GM12878 (cell line): ENCODE data around the gene UGT2A1. TPM values are rescaled to one million over a fixed set of nuclear protein-coding genes. Genes with fewer than 3 reads are reported as not detected.

Experiments used
- ATAC-seq: fragments of 200-7000 bp; cut with Tn5 transposase; 3 replicates; pipeline ENCODE4 v1.9.1; 2020; ENCODE audit warnings: mild to moderate bottlenecking, moderate library complexity
- BruUV-seq: library from RNA; stranded (reverse); fragments of 400-500 nt; replicated peaks from 2 replicates; lab custom pipeline; 2021; lab: Mats Ljungman, UMichigan
- CTCF ChIA-PET: fragments of 300-600 bp; sonication (Branson Sonifier 250); formaldehyde crosslinking; extraction: SDS; loops from one replicate; lab custom pipeline; 2021; ENCODE audit warnings: inconsistent platforms; lab: Yijun Ruan, JAX
- POLR2A ChIA-PET: fragments of 350-600 bp; formaldehyde crosslinking; extraction: SDS; loops from one replicate; lab custom pipeline; 2021; ENCODE audit warnings: inconsistent platforms; lab: Charles Lee
- RAD21 ChIA-PET: fragments of 300-600 bp; sonication (Branson Sonifier 250); formaldehyde crosslinking; loops from one replicate; lab custom pipeline; 2023; ENCODE audit warnings: antibody characterized with exemption; ENCODE audit not compliant: unreplicated experiment; lab: Charles Lee
- SMC1A ChIA-PET: fragments of 300-600 bp; sonication (Branson Sonifier 250); formaldehyde crosslinking; loops from one replicate; lab custom pipeline; 2023; ENCODE audit not compliant: unreplicated experiment, uncharacterized antibody; lab: Charles Lee
- DNase-seq: peaks from one replicate; pipeline ENCODE4 v3.0.0-alpha.2; 2011; ENCODE audit warnings: low read depth, low spot score
- FAIRE-seq: peaks from 3 replicates; lab custom pipeline; 2011; peaks lifted over from hg19 to GRCh38; lab: Jason Lieb, UNC
- H2AFZ ChIP-seq: 2 replicates; pipeline ENCODE4 v1.6.0; 2011; ENCODE audit warnings: low read depth, low read length, control low read depth; ENCODE audit not compliant: control insufficient read depth
- H3K27ac ChIP-seq: 2 replicates; pipeline ENCODE4 v1.5.1; 2011; ENCODE audit warnings: control low read depth; ENCODE audit not compliant: control insufficient read depth, insufficient read depth
- H3K27me3 ChIP-seq, 2 experiments: replicated peaks in 1 of 2; 2 replicates each; pipeline versions ENCODE4 v1.6.0 to v1.6.1; 2011; ENCODE audit warnings: low read length in 1 of 2; ENCODE audit not compliant: control insufficient read depth in 2 of 2, insufficient read depth in 2 of 2
- H3K36me3 ChIP-seq, 2 experiments: 2 replicates each; pipeline ENCODE4 v1.5.1; 2011; ENCODE audit warnings: low read length in 1 of 2; ENCODE audit not compliant: control insufficient read depth in 2 of 2, insufficient read depth in 2 of 2
- H3K4me1 ChIP-seq: 2 replicates; pipeline ENCODE4 v1.6.1; 2011; ENCODE audit warnings: mild to moderate bottlenecking, low read length, moderate library complexity, mixed read lengths; ENCODE audit not compliant: control insufficient read depth, insufficient read depth
- H3K4me2 ChIP-seq: 2 replicates; pipeline ENCODE4 v1.6.0; 2011; ENCODE audit warnings: control low read depth; ENCODE audit not compliant: control insufficient read depth, insufficient read depth
- H3K4me3 ChIP-seq: fragments of 200-600 bp; sonication (generic); 2 replicates; pipeline ENCODE4 v1.5.1; 2016
- H3K79me2 ChIP-seq: 2 replicates; pipeline ENCODE4 v1.6.0; 2011; ENCODE audit warnings: low read length; ENCODE audit not compliant: control insufficient read depth, insufficient read depth
- H3K9ac ChIP-seq: 2 replicates; pipeline ENCODE4 v1.8.0; 2011; ENCODE audit warnings: low read length, control low read depth, mixed read lengths; ENCODE audit not compliant: control insufficient read depth, insufficient read depth
- H3K9me3 ChIP-seq: replicated peaks from 3 replicates; pipeline ENCODE4 v1.5.1; 2011; ENCODE audit warnings: mild to moderate bottlenecking, low read length; ENCODE audit not compliant: control insufficient read depth, insufficient read depth
- H4K20me1 ChIP-seq: 2 replicates; pipeline ENCODE4 v1.6.0; 2011; ENCODE audit not compliant: control insufficient read depth, insufficient read depth
- CBX5 ChIP-seq: sonication (generic); IDR thresholded peaks from 2 replicates; pipeline ENCODE4 v1.6.1; 2016; ENCODE audit warnings: low read depth, moderate library complexity, mild to moderate bottlenecking, inconsistent platforms
- CHD4 ChIP-seq: fragments of 200-600 bp; sonication (generic); IDR thresholded peaks from 2 replicates; pipeline ENCODE4 v1.6.1; 2016; ENCODE audit warnings: mild to moderate bottlenecking
- FOXK2 ChIP-seq: fragments of 450-650 bp; IDR thresholded peaks from 2 replicates; pipeline ENCODE4 v1.6.1; 2017; ENCODE audit warnings: mild to moderate bottlenecking, moderate library complexity
- MXI1 ChIP-seq: fragments of 150-350 bp; IDR thresholded peaks from 2 replicates; pipeline ENCODE4 v1.6.1; 2011; ENCODE audit warnings: low read depth, mild to moderate bottlenecking, inconsistent platforms, low read length, improper control_type of control experiment
- NFYB ChIP-seq: IDR thresholded peaks from 2 replicates; pipeline ENCODE4 v1.6.1; 2011; ENCODE audit warnings: low read depth, mild to moderate bottlenecking, low read length, improper control_type of control experiment, moderate library complexity; ENCODE audit not compliant: insufficient read depth
- RELA ChIP-seq: fragments of 450-650 bp; IDR thresholded peaks from 2 replicates; pipeline ENCODE4 v1.8.0; 2014; ENCODE audit warnings: borderline replicate concordance; ENCODE audit not compliant: partially characterized antibody
- TAF1 ChIP-seq: IDR thresholded peaks from 2 replicates; pipeline ENCODE4 v1.6.1; 2011; ENCODE audit warnings: mild to moderate bottlenecking, low read depth, low read length, borderline replicate concordance
- YBX1 ChIP-seq: fragments of 450-650 bp; IDR thresholded peaks from 2 replicates; pipeline ENCODE4 v1.6.1; 2016; ENCODE audit warnings: antibody characterized with exemption
- ZNF217 ChIP-seq: fragments of 450-650 bp; IDR thresholded peaks from 2 replicates; pipeline ENCODE4 v1.6.1; 2017; ENCODE audit warnings: antibody characterized with exemption, mild to moderate bottlenecking
- WGBS: methylation state at CpG from one replicate; pipeline ENCODE4 v1.1.6; 2016; ENCODE audit warnings: low lambda C conversion rate; ENCODE audit not compliant: insufficient replicate concordance, insufficient coverage; ENCODE audit errors: missing lambda C conversion rate; 5-methylcytosine and 5-hydroxymethylcytosine counted together
- in situ Hi-C: fragments of 300-500 bp; cut with MboI; formaldehyde crosslinking; loops from 9 replicates; pipeline ENCODE4 v1.14.3; 2018; ENCODE audit warnings: mixed read lengths
- intact Hi-C: fragments of 100-400 bp; cut with micrococcal nuclease; formaldehyde crosslinking; loops from one replicate; pipeline ENCODE4 v1.14.2; 2022; ENCODE audit not compliant: unreplicated experiment
- polyA plus RNA-seq, 11 experiments: library from polyadenylated mRNA; depleted of rRNA in 4 of 11; unstranded in 6 of 11; stranded (reverse) in 5 of 11; fragments of >200 nt; fragmentation: Nextera tagmentation in 4 of 11; fragmentation: Illumina TruSeq in 1 of 11; extraction: Ambion mirVana in 4 of 11; extraction: Trizol in 1 of 11; gene quantifications; 1 replicate in 1 of 11; 2 replicates in 10 of 11; pipeline versions ENCODE4 v1.2.1 to v1.2.3, GENCODE V29; 2011 to 2016; ENCODE audit warnings: inconsistent platforms in 2 of 11, missing spikeins in 2 of 11, low read depth in 1 of 11
- total RNA-seq, 4 experiments: library from RNA; depleted of rRNA in 3 of 4; stranded (reverse); fragments of >200 nt in 3 of 4; fragmentation: Illumina TruSeq in 1 of 4; extraction: Trizol in 1 of 4; gene quantifications; 2 replicates each; pipeline versions ENCODE4 v1.2.1 to v1.2.3, GENCODE V29; 2013 to 2021
- TF ChIP-seq, protein P1 (sequence below): fragments of 450-650 bp; IDR thresholded peaks from 2 replicates; pipeline ENCODE4 v1.6.1; 2016; ENCODE audit warnings: mild to moderate bottlenecking
- TF ChIP-seq, protein P2 (sequence below): IDR thresholded peaks from 2 replicates; pipeline ENCODE4 v1.6.1; 2012; ENCODE audit warnings: mild to moderate bottlenecking, low read depth, low read length

UGT2A1 gene
- total and polyA plus RNA-seq, 10 of the 15 experiments (the other 5 are each of a cell fraction or from before 2014, with no cell fraction given) = 0.04 to 0.50 (median 0.08) TPM; not detected in 5

DNA sequence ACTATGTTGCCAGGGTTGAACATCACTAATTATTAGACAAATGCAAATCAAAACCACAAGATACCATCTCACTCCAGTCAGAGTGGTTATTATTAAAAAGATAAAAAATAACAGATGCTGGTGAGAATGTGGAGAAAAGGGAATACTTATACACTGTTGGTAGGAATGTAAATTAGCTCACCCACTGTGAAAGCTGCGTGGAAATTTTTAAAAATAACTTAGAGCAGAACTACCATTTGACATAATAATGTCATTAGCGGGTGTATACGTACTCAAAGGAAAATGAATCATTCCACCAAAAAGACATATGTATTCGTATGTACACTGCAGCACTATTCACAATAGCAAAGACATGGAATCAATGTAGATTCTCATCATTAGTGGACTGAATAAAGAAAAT is 48.6 kb upstream of the UGT2A1 start (continued):
- TF ChIP-seq CBX5 = no peak

DNA sequence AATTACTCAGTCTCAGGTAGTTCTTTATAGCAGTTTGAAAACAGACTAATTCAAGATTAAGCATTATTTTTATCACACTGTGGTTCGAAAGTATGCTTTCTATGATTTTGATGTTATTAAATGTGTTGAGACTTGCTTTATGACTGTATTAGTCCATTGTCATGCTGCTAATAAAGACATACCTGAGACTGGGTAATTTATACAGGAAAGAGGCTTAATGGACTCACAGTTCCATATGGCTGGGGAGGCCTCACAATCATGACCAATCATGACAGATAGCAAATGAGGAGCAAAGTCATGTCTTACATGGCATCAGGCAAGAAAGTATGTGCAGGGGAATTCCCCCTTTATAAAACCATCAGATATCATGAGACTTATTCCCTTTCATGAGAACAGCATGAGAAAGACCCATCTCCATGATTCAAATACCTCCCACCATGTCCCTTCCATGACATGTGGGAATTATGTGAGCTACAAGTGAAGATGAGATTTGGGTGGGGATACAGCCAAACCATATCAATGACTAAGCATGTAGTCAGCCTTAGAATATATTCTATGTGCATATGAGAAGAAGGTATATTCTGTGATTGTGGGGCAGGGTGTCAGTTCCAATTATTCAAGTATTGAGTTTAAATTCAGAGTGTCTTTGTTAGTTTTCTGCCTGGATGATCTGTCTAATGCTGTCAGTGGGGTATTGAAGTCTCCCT is 44.6 kb upstream of the UGT2A1 start:
- Histone ChIP-seq H2AFZ (no peak overlapping the region), H3K4me1 (no peaks in the 10 kb centered on the region), H3K27me3 (no peaks in the 10 kb centered on the region), H3K4me3 (no peak overlapping the region), H3K79me2 (no peaks in the 10 kb centered on the region), H3K27ac (no peak overlapping the region), H3K9me3 (no peaks in the 10 kb centered on the region), H3K9ac (no peak overlapping the region), H3K36me3 (no peaks in the 10 kb centered on the region), H4K20me1 (no peaks in the 10 kb centered on the region), H3K4me2 (no peak overlapping the region)
- POLR2A ChIA-PET = no interaction called here
- RAD21 ChIA-PET = no interaction called here
- TF ChIP-seq, protein P1, sequence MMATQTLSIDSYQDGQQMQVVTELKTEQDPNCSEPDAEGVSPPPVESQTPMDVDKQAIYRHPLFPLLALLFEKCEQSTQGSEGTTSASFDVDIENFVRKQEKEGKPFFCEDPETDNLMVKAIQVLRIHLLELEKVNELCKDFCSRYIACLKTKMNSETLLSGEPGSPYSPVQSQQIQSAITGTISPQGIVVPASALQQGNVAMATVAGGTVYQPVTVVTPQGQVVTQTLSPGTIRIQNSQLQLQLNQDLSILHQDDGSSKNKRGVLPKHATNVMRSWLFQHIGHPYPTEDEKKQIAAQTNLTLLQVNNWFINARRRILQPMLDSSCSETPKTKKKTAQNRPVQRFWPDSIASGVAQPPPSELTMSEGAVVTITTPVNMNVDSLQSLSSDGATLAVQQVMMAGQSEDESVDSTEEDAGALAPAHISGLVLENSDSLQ = no peak
- TF ChIP-seq MXI1 (no peak), YBX1 (no peak), ZNF217 (no peak), TAF1 (no peak), NFYB (no peak), CHD4 (no peak), FOXK2 (no peak), RELA (no peak)
- TF ChIP-seq, protein P2, sequence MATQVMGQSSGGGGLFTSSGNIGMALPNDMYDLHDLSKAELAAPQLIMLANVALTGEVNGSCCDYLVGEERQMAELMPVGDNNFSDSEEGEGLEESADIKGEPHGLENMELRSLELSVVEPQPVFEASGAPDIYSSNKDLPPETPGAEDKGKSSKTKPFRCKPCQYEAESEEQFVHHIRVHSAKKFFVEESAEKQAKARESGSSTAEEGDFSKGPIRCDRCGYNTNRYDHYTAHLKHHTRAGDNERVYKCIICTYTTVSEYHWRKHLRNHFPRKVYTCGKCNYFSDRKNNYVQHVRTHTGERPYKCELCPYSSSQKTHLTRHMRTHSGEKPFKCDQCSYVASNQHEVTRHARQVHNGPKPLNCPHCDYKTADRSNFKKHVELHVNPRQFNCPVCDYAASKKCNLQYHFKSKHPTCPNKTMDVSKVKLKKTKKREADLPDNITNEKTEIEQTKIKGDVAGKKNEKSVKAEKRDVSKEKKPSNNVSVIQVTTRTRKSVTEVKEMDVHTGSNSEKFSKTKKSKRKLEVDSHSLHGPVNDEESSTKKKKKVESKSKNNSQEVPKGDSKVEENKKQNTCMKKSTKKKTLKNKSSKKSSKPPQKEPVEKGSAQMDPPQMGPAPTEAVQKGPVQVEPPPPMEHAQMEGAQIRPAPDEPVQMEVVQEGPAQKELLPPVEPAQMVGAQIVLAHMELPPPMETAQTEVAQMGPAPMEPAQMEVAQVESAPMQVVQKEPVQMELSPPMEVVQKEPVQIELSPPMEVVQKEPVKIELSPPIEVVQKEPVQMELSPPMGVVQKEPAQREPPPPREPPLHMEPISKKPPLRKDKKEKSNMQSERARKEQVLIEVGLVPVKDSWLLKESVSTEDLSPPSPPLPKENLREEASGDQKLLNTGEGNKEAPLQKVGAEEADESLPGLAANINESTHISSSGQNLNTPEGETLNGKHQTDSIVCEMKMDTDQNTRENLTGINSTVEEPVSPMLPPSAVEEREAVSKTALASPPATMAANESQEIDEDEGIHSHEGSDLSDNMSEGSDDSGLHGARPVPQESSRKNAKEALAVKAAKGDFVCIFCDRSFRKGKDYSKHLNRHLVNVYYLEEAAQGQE = no peak
- 26% methylated on average over 1 of the region's 1 CpG for WGBS
- intact Hi-C loops = no loop called here
- FAIRE-seq = no peak
- in situ Hi-C loops = loop anchor here (25.0 kb wide), 1 partner anchor 815 kb away; the partner anchor contains the start of gene AMTN
- SMC1A ChIA-PET = interaction anchor here (1.3 kb wide), 1 partner anchor 181 kb away, joined by 3 read pairs; no protein-coding TSS in a partner anchor
- no TSS peak for BruUV-seq
- ATAC-seq = no peak
- DNase-seq = no peak
- CTCF ChIA-PET = no interaction called here
